Breast epithelium (tissue), 3 donors: ENCODE measurements around the gene RAMP3.

ENCODE experiments used
- POLR2A ChIP-seq: fragments of 450-650 bp; IDR thresholded peaks from one replicate; pipeline ENCODE4 v1.6.1; 2016; ENCODE audit warnings: antibody characterized with exemption, mild to moderate bottlenecking, moderate library complexity
- POLR2AphosphoS5 ChIP-seq, 3 donors: sonication (generic); formaldehyde crosslinking; IDR thresholded peaks; one replicate each; pipeline ENCODE4 v1.6.1; 2017; ENCODE audit warnings: antibody characterized with exemption in 3 of 3
- TF ChIP-seq, protein P1 (sequence below), 3 donors: fragments of 450-650 bp; IDR thresholded peaks; one replicate each; pipeline ENCODE4 v1.5.1; 2016 to 2017; ENCODE audit warnings: antibody characterized with exemption in 3 of 3, mild to moderate bottlenecking in 3 of 3, moderate library complexity in 3 of 3

DNA sequence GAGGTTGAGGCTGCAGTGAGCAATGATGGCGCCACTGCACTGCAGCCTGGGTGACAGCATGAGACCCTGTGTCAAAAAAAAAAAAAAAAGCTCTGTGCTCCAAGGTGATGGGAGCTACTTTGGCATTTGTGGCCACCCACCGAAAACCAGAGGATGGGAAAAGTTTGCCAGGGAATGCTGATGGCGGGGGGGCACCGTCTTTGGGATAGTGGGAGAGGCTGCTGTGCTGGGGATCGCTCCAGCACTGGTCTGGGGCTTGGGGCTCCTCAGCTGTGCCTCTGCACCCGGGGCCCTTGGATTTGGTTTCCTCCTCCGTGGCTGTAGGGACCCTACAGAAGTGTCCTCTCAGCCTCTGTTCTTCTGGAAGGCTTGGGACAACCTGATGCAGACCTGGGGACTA is 11.7 kb upstream of the RAMP3 start:
- TF ChIP-seq, protein P1, sequence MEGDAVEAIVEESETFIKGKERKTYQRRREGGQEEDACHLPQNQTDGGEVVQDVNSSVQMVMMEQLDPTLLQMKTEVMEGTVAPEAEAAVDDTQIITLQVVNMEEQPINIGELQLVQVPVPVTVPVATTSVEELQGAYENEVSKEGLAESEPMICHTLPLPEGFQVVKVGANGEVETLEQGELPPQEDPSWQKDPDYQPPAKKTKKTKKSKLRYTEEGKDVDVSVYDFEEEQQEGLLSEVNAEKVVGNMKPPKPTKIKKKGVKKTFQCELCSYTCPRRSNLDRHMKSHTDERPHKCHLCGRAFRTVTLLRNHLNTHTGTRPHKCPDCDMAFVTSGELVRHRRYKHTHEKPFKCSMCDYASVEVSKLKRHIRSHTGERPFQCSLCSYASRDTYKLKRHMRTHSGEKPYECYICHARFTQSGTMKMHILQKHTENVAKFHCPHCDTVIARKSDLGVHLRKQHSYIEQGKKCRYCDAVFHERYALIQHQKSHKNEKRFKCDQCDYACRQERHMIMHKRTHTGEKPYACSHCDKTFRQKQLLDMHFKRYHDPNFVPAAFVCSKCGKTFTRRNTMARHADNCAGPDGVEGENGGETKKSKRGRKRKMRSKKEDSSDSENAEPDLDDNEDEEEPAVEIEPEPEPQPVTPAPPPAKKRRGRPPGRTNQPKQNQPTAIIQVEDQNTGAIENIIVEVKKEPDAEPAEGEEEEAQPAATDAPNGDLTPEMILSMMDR (IDR thresholded peaks at IDR 0.05), result no peak
- no peak for TF ChIP-seq POLR2AphosphoS5 (IDR thresholded peaks at IDR 0.05)
- no peak for TF ChIP-seq POLR2A
